Endothelial cell of umbilical vein (primary cell): ENCODE measurements around the gene VSTM4.

Experiments
- GATA2 ChIP-seq: IDR thresholded peaks from 2 replicates; pipeline ENCODE4 v1.7.0; 2011; ENCODE audit warnings: low read depth, mild to moderate bottlenecking, moderate library complexity, mixed read lengths, low read length; ENCODE audit not compliant: insufficient read length, insufficient read depth
- MYC ChIP-seq: IDR thresholded peaks from one replicate; pipeline ENCODE4 v1.6.1; 2011; ENCODE audit warnings: mild to moderate bottlenecking, low read depth, low read length

- no peak for TF ChIP-seq MYC
- no peak for TF ChIP-seq GATA2
These were observed 56.7 kb downstream of the VSTM4 start for GRCh38 chr10:49058463-49059255.
